Endothelial cell (in vitro differentiated cells): ENCODE results near the gene SLC16A13. TPM values are rescaled to one million over a fixed set of nuclear protein-coding genes. Genes with fewer than 3 reads are reported as not detected.

Experiments
- DNase-seq: peaks from one replicate; pipeline ENCODE4 v3.0.0; 2021; ENCODE audit warnings: low spot score
- H3K27ac Mint-ChIP-seq: one replicate; pipeline ENCODE4 v1.8.0; 2021; ENCODE audit warnings: mixed read lengths, inconsistent platforms; ENCODE audit not compliant: unreplicated experiment
- H3K27me3 Mint-ChIP-seq: one replicate; pipeline ENCODE4 v1.8.0; 2021; ENCODE audit warnings: mild to moderate bottlenecking, moderate library complexity, mixed read lengths, inconsistent platforms; ENCODE audit not compliant: unreplicated experiment
- H3K36me3 Mint-ChIP-seq: one replicate; pipeline ENCODE4 v1.8.0; 2021; ENCODE audit warnings: mild to moderate bottlenecking, low read depth, mixed read lengths, inconsistent platforms; ENCODE audit not compliant: unreplicated experiment
- H3K4me1 Mint-ChIP-seq: one replicate; pipeline ENCODE4 v1.8.0; 2021; ENCODE audit warnings: mild to moderate bottlenecking, mixed read lengths, inconsistent platforms; ENCODE audit not compliant: unreplicated experiment
- H3K4me3 Mint-ChIP-seq: one replicate; pipeline ENCODE4 v1.8.0; 2021; ENCODE audit warnings: mild to moderate bottlenecking, mixed read lengths, inconsistent platforms; ENCODE audit not compliant: unreplicated experiment
- H3K9me3 Mint-ChIP-seq: one replicate; pipeline ENCODE4 v1.8.0; 2021; ENCODE audit warnings: mixed read lengths, inconsistent platforms; ENCODE audit not compliant: unreplicated experiment
- total RNA-seq: library from RNA; stranded (reverse); fragmentation: NEBNext Ultra II Directional; extraction: Animal tissue kit (Norgen Biotek cat#: 25700); gene quantifications from one replicate; pipeline ENCODE4 v1.2.1, GENCODE V29; 2021; ENCODE audit not compliant: unreplicated experiment
- TF ChIP-seq, protein P1 (sequence below): fragments of 200-600 bp; sonication (generic); IDR thresholded peaks from one replicate; pipeline ENCODE4 v1.5.0; 2021; ENCODE audit warnings: antibody characterized with exemption; ENCODE audit not compliant: unreplicated experiment

Gene SLC16A13
- total RNA-seq, 1 donor from 2014 or later, result 25.8 TPM

DNA sequence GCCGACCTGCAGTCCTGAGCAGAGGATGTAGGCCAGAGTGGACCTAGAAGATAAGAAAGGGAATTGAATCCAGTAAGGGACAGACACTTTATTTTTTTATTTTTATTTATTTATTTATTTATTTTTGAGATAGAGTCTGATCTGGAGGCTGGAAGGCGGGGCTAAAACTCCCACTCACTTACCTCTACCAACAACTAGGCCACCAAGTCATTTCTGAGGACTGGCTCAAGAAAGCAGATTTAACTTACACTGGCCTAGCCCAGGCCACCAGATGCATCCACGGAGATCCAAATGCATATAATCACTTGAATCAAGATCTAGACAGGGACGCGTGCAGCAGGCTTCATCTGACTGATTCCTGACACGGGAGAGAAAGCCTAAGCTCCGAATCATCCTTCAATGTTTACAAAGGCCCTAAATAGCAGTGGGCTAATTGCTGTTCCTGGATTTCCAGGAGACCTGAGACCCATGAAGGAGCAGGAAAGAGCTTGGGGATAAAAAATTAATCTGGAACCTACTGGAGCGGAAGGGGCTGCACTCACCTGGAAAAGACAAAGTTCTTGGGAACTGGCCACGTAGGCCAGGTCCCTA lies 41.1 kb upstream of the SLC16A13 start:
- H3K4me1 Mint-ChIP-seq, result peaks cover 11% of the 10 kb centered on the region
- peaks cover 9% of the 10 kb centered on the region for H3K27me3 Mint-ChIP-seq
- H3K36me3 Mint-ChIP-seq, result peaks cover 29% of the 10 kb centered on the region
- H3K27ac Mint-ChIP-seq, result no peak overlapping the region
- TF ChIP-seq, protein P1, sequence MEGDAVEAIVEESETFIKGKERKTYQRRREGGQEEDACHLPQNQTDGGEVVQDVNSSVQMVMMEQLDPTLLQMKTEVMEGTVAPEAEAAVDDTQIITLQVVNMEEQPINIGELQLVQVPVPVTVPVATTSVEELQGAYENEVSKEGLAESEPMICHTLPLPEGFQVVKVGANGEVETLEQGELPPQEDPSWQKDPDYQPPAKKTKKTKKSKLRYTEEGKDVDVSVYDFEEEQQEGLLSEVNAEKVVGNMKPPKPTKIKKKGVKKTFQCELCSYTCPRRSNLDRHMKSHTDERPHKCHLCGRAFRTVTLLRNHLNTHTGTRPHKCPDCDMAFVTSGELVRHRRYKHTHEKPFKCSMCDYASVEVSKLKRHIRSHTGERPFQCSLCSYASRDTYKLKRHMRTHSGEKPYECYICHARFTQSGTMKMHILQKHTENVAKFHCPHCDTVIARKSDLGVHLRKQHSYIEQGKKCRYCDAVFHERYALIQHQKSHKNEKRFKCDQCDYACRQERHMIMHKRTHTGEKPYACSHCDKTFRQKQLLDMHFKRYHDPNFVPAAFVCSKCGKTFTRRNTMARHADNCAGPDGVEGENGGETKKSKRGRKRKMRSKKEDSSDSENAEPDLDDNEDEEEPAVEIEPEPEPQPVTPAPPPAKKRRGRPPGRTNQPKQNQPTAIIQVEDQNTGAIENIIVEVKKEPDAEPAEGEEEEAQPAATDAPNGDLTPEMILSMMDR, result no peak
- no peak for DNase-seq
- H3K4me3 Mint-ChIP-seq, result peak overlapping the region; percentile 63
- H3K9me3 Mint-ChIP-seq, result no peaks in the 10 kb centered on the region

DNA sequence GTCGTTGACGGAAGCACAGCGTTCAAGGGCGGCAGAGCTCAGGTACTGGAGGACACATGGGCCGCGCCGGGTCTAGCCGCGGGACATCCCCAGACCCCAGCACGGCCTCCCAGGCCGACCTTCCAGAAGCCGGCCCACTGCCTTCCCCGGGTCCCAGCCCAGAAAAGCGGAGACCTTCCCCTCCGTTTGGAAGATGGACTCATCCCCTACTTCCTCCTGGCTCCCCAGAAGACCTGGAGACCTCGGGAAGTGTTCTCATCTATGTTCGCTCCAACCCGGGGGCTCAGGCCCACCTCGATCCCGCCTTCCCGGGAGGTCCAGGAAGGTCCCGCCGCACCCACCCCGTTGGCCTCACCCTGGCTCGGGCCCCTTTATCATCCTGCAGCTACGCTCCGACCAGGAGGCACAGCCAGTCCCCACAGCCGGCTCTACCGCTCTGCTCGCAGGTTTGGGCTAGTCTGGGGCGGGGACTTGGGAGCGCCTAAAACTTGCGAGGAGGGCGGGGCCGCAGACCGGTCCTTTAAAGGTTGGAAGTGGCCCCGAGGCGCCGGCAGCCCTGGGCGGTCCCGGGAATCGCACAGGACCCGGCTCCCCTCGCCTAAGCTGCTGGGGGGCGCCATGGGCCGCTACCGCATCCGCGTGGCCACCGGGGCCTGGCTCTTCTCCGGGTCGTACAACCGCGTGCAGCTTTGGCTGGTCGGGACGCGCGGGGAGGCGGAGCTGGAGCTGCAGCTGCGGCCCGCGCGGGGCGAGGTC lies 40.1 kb upstream of the SLC16A13 start, which contains the start of gene ALOX12:
Gene ALOX12 (plus strand): TSS at position 550 of the 756 bp plus-strand sequence. CDS start 69 bp downstream, at position 619.
- Mint-ChIP-seq H3K27me3 (peaks cover 9% of the 10 kb centered on the region), H3K9me3 (no peaks in the 10 kb centered on the region)

DNA sequence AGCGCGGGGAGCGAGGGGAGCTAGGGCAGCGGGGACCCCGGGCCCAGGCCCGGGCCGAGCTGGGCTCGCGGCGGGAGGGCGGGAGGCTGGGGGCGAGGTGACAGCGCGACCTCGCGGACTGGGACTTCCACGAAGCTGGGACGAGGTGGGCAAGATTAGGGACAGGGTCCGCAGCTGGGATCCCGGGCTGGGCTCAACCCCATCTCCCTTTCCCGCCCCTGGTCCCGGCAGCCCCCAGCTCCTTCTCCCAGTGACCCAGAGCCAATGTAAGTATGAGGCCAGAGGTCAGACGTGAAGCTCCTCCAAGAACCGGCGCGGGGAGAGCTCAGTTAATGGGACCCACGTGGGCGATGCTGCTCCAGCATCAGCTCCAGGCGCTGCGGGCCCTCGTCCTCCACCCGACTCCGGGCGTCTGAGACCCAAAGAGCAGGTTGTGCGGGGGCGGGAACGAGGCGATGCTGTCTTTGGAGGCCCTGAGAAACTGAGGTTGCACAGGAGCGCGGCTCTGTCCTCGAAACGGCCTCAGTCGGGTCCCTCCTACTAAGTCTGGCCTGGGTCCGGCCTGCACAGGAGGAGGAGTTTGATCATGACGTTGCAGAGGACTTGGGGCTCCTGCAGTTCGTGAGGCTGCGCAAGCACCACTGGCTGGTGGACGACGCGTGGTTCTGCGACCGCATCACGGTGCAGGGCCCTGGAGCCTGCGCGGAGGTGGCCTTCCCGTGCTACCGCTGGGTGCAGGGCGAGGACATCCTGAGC lies 39.4 kb upstream of the SLC16A13 start:
- no peak overlapping the region for H3K4me3 Mint-ChIP-seq
- no peak for DNase-seq
- peaks cover 11% of the 10 kb centered on the region for H3K4me1 Mint-ChIP-seq
- TF ChIP-seq, protein P1, result no peak
- H3K27me3 Mint-ChIP-seq, result peaks cover 9% of the 10 kb centered on the region
- H3K36me3 Mint-ChIP-seq, result peaks cover 39% of the 10 kb centered on the region
- no peaks in the 10 kb centered on the region for H3K9me3 Mint-ChIP-seq
- H3K27ac Mint-ChIP-seq, result no peak overlapping the region

More for the DNA sequence above, 40.1 kb upstream of the SLC16A13 start, which contains the start of gene ALOX12:
- peak; percentile 46 for DNase-seq
- Mint-ChIP-seq H3K27ac (no peak within 1 kb of the TSS), H3K36me3 (peaks cover 35% of the 10 kb centered on the region), H3K4me3 (peak within 1 kb of the TSS; percentile 74), H3K4me1 (peaks cover 11% of the 10 kb centered on the region)
- TF ChIP-seq, protein P1, result no peak

DNA sequence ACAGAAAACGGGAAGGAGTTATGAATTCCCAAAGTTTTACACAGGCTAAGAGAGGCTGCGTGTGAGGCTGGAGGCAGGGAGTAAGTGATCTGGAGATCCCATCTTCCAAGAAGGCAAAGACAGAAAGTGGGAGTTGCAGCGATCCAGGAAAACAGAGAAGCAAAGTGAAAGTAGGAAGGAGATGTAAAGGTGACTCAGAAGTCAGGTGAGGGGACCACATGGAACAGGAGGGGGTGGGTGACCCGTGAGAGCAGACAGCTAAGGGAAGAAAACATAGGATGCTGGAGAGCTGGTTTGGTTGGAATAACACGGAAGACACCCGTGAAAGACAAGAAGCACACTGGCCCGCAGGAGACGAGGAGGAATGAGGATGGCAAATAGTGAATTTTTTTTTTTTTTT lies 38.6 kb upstream of the SLC16A13 start:
- Mint-ChIP-seq H3K4me1 (peaks cover 11% of the 10 kb centered on the region), H3K4me3 (peak overlapping the region; percentile 65), H3K36me3 (peaks cover 41% of the 10 kb centered on the region), H3K9me3 (no peaks in the 10 kb centered on the region), H3K27me3 (peaks cover 8% of the 10 kb centered on the region), H3K27ac (no peak overlapping the region)
- DNase-seq, result no peak
- TF ChIP-seq, protein P1, result no peak
